HepG2 (cell line): ENCODE results near the gene DGKG. TPM values are rescaled to one million over a fixed set of nuclear protein-coding genes. Genes with fewer than 3 reads are reported as not detected.

Source experiments
- CEBPZ ChIP-seq: IDR thresholded peaks from 2 replicates; pipeline ENCODE4 v1.6.1; 2012; ENCODE audit warnings: low read length, improper control_type of control experiment
- ETS1 ChIP-seq: sonication (generic); formaldehyde crosslinking; IDR thresholded peaks from 2 replicates; pipeline ENCODE4 v1.4.0; 2020; ENCODE audit warnings: missing genetic modification reagents
- FOXC1 ChIP-seq: sonication (generic); formaldehyde crosslinking; IDR thresholded peaks from 2 replicates; pipeline ENCODE4 v1.8.0; 2022; ENCODE audit warnings: mild to moderate bottlenecking, missing genetic modification reagents, borderline replicate concordance
- IRF1 ChIP-seq: sonication (generic); formaldehyde crosslinking; IDR thresholded peaks from 2 replicates; pipeline ENCODE4 v1.4.0; 2020; ENCODE audit warnings: low read depth, mild to moderate bottlenecking, missing genetic modification reagents
- KAT8 ChIP-seq: IDR thresholded peaks from 2 replicates; pipeline ENCODE4 v1.6.1; 2016; ENCODE audit warnings: missing genetic modification reagents, missing compliant biosample characterization
- KLF13 ChIP-seq: sonication (generic); formaldehyde crosslinking; IDR thresholded peaks from 2 replicates; pipeline ENCODE4 v1.4.0; 2020; ENCODE audit warnings: mild to moderate bottlenecking, missing genetic modification reagents
- KLF9 ChIP-seq: IDR thresholded peaks from 2 replicates; pipeline ENCODE4 v1.6.1; 2016; ENCODE audit warnings: low read depth
- NCOR1 ChIP-seq: fragments of 200-600 bp; sonication (generic); IDR thresholded peaks from 2 replicates; pipeline ENCODE4 v1.7.0; 2017; ENCODE audit warnings: antibody characterized with exemption, low read length, borderline replicate concordance
- REXO4 ChIP-seq: sonication (generic); formaldehyde crosslinking; IDR thresholded peaks from 2 replicates; pipeline ENCODE4 v1.8.0; 2022; ENCODE audit warnings: missing genetic modification reagents, mild to moderate bottlenecking, borderline replicate concordance
- SCMH1 ChIP-seq: sonication (generic); formaldehyde crosslinking; IDR thresholded peaks from 2 replicates; pipeline ENCODE4 v1.9.0; 2021; ENCODE audit warnings: missing genetic modification reagents, mild to moderate bottlenecking, borderline replicate concordance
- ZBTB44 ChIP-seq: sonication (generic); formaldehyde crosslinking; IDR thresholded peaks from 2 replicates; pipeline ENCODE4 v1.4.0; 2020; ENCODE audit warnings: missing genetic modification reagents
- ZNF260 ChIP-seq: sonication (generic); formaldehyde crosslinking; IDR thresholded peaks from 2 replicates; pipeline ENCODE4 v1.4.0; 2020; ENCODE audit warnings: missing genetic modification reagents, low read depth, mild to moderate bottlenecking, borderline replicate concordance
- ZNF275 ChIP-seq: sonication (generic); formaldehyde crosslinking; IDR thresholded peaks from 2 replicates; pipeline ENCODE4 v1.8.0; 2022; ENCODE audit warnings: missing genetic modification reagents, mild to moderate bottlenecking, inconsistent platforms, borderline replicate concordance
- ZNF782 ChIP-seq: sonication (generic); formaldehyde crosslinking; IDR thresholded peaks from 2 replicates; pipeline ENCODE4 v1.4.0; 2020; ENCODE audit warnings: missing genetic modification reagents, mild to moderate bottlenecking, borderline replicate concordance
- ZNF883 ChIP-seq: sonication (generic); formaldehyde crosslinking; IDR thresholded peaks from 2 replicates; pipeline ENCODE4 v1.5.1; 2020; ENCODE audit warnings: mild to moderate bottlenecking, missing genetic modification reagents; ENCODE audit errors: not compliant biosample characterization
- ZSCAN29 ChIP-seq: sonication (generic); formaldehyde crosslinking; conservative IDR thresholded peaks from 2 replicates; pipeline ENCODE4 v1.4.0; 2020; ENCODE audit warnings: mild to moderate bottlenecking, missing genetic modification reagents
- polyA plus RNA-seq, 8 experiments: library from polyadenylated mRNA; depleted of rRNA in 3 of 8; stranded (reverse) in 7 of 8; unstranded in 1 of 8; fragments of >200 nt; fragmentation: Illumina TruSeq in 4 of 8; extraction: Trizol in 4 of 8; gene quantifications; 2 replicates each; pipeline versions ENCODE4 v1.2.1 to v1.2.3, GENCODE V29; 2011 to 2016; ENCODE audit warnings: low read depth in 4 of 8, missing spikeins in 1 of 8, mixed read lengths in 1 of 8; ENCODE audit not compliant: insufficient read depth in 1 of 8
- total RNA-seq, 5 experiments: library from RNA; depleted of rRNA; stranded (reverse); fragments of >200 nt; fragmentation: Illumina TruSeq; extraction: Trizol; gene quantifications; 2 replicates each; pipeline ENCODE4 v1.2.3, GENCODE V29; 2016; ENCODE audit warnings: low read depth in 1 of 5

The DGKG gene
- total and polyA plus RNA-seq, 2 of the 13 experiments (the other 11 are each of a cell fraction or from before 2014, with no cell fraction given): 3.8 to 6.2 TPM

- TF ChIP-seq IRF1 (no peak), KLF13 (CRISPR knock-in tag) (no peak), KAT8 (CRISPR knock-in tag) (peak; percentile 62), FOXC1 (CRISPR knock-in tag) (0 out of 2 replicates have a peak, but pooled peaks have one; percentile 27), ZNF883 (peak; percentile 23), NCOR1 (no peak), ZNF260 (CRISPR knock-in tag) (no peak), REXO4 (no peak), ETS1 (no peak), ZBTB44 (no peak), ZSCAN29 (CRISPR knock-in tag) (no peak), KLF9 (CRISPR knock-in tag) (no peak), ZNF782 (CRISPR knock-in tag) (no peak), ZNF275 (CRISPR knock-in tag) (no peak), SCMH1 (CRISPR knock-in tag) (no peak), CEBPZ (no peak)
Measured at GRCh38 chr3:186241910-186242821, 119.9 kb downstream of the DGKG start (continued).
